ENCODE results near the gene SECISBP2L.

Gene SECISBP2L

GRCh38 chr15:48946074-48946839, 100.0 kb downstream of the SECISBP2L start:
- FAIRE-seq (peak; percentile 15), DNase-seq (ENCODE audit: insufficient read length, low spot score) (peak; percentile 5)
- TF ChIP-seq POLR2A (IDR thresholded peaks at IDR 0.05; ENCODE audit: low read depth, low read length): no peak

- no peak for FAIRE-seq
- no peak for DNase-seq (ENCODE audit: insufficient read length, low spot score)
Observed at GRCh38 chr15:48945386-48945785, 100.9 kb downstream of the SECISBP2L start.

GRCh38 chr15:48941904-48942303, 104.3 kb downstream of the SECISBP2L start:
- TF ChIP-seq POLR2A (IDR thresholded peaks at IDR 0.05; ENCODE audit: low read depth, low read length): no peak
- FAIRE-seq (no peak), DNase-seq (ENCODE audit: insufficient read length, low spot score) (no peak)

More at GRCh38 chr15:48945386-48945785, 100.9 kb downstream of the SECISBP2L start:
- TF ChIP-seq POLR2A (IDR thresholded peaks at IDR 0.05; ENCODE audit: low read depth, low read length): no peak

- peak; percentile 9 for DNase-seq (ENCODE audit: insufficient read length, low spot score)
- no peak for FAIRE-seq
Observed at GRCh38 chr15:48940508-48940907, 105.7 kb downstream of the SECISBP2L start.

GRCh38 chr15:48939648-48940047, 106.6 kb downstream of the SECISBP2L start:
- peak; percentile 61 for FAIRE-seq
- no peak for TF ChIP-seq POLR2A (IDR thresholded peaks at IDR 0.05; ENCODE audit: low read depth, low read length)
- peak; percentile 26 for DNase-seq (ENCODE audit: insufficient read length, low spot score)

More at GRCh38 chr15:48940508-48940907, 105.7 kb downstream of the SECISBP2L start:
- TF ChIP-seq POLR2A (IDR thresholded peaks at IDR 0.05; ENCODE audit: low read depth, low read length): no peak
